Skin of body (tissue), 2 donors: ENCODE measurements around the gene TMTC2. TPM values are rescaled to one million over a fixed set of nuclear protein-coding genes. Genes with fewer than 3 reads are reported as not detected.

ENCODE experiments used
- DNase-seq: peaks from one replicate; lab custom pipeline; 2025; lab: John Stamatoyannopoulos, UW
- total RNA-seq: library from RNA; depleted of rRNA; stranded (reverse); fragments of >200 nt; gene quantifications from one replicate; pipeline ENCODE4 v1.2.3, GENCODE V29; 2014

The TMTC2 gene
- total RNA-seq, 1 donor from 2014 or later, result 37.3 TPM

DNA sequence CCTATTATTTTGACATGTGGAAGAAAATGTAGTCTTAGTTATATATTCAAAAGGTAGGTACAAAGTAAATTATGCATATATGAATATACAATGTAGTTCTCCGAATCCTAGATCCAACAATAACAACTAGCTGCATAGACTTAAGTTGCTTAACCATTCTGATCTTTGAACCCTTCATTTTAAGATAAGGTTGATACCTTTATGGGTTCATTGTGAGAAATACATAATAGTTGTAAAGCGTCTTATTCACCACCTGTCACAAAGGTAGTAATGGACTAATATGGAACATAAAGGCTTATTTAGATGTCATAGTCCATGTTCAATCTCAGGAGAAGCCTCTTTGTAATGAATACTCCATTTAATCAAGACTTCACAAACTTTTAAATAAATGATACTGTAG, 263.6 kb downstream of the TMTC2 start:
- no peak for DNase-seq

DNA sequence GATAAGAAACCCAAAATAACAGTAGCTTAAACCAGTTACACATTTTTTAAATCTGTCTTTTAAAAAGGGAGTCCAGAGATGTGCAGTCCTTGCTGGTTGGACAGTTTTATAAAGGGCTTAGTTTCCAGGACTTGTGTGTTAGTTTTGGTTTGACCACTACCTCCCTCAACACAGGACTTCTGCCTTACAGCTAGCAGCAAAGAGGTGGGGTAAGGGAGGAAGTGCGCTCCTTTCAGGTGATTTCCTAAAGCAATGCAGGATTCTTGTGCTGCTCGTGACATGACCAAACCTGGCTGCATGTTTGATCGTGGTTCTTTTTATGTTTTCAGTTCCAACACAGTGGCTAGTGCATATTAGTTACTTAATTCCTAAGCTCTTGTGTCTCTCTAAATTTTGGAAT, 266.2 kb downstream of the TMTC2 start:
- no peak for DNase-seq

GRCh38 chr12:82953397-82953796, 266.7 kb downstream of the TMTC2 start:
- no peak for DNase-seq

DNA sequence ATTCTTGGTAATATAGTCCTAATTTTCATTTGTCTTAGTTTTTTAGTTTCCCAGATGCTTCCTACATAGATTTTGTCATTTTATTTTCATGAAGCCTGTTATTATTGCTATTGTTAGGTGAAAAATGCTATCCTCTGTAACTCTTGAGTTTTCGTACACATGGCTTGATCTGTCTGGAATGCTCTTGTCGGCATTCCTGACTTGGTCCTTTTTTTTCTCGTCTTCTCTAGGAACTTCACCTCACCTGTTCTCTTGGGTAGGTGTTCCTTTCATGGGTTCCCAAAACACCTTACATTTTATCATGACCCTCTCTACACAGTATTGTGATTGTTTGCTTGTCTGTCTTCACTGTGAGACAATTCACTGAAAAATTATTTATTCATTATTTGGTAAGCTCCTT, 267.4 kb downstream of the TMTC2 start:
- DNase-seq, result no peak

GRCh38 chr12:82954572-82954971, 267.9 kb downstream of the TMTC2 start:
- no peak for DNase-seq

- no peak for DNase-seq
Measured at GRCh38 chr12:82955043-82955442, 268.3 kb downstream of the TMTC2 start.

GRCh38 chr12:82958966-82959365, 272.3 kb downstream of the TMTC2 start:
- DNase-seq, result no peak

GRCh38 chr12:82959821-82960220, 273.1 kb downstream of the TMTC2 start:
- no peak for DNase-seq

GRCh38 chr12:82961835-82962234, 275.1 kb downstream of the TMTC2 start:
- no peak for DNase-seq

DNA sequence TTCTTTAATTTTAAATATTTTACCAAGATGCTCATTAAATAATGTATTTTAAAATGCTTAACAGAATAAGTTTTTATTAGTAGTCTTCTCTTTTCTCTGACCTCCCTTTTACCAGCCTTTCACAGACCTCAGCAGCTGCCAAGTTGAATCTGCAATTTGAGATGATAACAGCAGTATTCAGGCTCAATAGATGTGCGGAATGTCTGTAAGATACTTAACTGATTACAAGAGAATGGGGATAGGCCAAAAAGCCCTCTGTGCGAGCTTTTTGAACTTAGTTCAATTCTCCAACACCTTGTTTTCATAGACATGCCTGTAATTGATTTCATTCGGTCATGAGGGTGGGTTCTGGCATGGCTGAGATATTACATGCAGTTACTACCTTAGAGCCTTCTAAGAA, 277.2 kb downstream of the TMTC2 start:
- no peak for DNase-seq

- no peak for DNase-seq
Measured at GRCh38 chr12:82964446-82964845, 277.7 kb downstream of the TMTC2 start.

DNA sequence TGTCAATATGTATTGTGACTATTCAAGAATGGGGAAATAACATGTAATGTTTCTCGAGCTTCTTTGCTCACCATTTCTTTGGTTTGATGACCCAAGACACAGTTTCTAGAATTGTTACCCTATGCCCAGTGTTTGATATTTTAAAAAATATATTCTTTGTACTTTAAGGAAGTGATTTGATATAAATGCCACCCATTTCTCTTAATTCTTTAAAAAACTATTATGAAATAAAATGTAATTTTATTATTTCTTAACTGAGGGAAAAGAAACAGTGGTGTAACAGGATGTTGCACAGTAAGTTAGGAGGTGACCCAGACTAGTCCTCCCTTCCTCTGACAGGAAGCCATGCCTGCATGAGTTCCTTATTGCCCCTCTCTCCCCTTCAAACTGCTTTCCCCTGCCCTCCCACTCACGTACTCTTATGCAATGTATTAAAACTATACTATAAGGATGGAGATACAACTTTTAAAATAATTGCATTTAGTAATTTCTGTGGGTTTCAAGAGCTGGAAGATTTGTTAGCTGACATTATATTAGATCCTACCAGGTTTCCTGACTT, 279.4 kb downstream of the TMTC2 start:
- DNase-seq, result no peak

- no peak for DNase-seq
Measured at GRCh38 chr12:82968631-82969367, 282.1 kb downstream of the TMTC2 start.

DNA sequence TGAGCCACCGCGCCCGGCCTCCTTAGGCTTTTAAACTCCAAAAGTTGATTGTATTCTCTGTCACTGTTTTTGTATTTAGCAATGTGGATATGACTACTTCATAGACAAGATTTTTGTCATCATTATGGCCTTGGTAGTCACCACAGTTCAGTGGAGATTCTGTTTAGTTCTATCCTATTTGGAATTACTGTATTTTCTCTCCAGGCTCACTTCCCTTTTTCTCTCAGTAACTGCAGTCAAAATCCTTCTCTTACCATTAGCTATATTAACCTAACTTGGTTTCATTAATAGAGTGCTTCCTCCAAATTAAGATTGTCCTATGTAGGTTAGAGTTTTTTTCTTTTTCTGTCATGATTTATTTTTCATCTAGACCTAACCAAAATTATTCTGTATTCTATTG, 283.9 kb downstream of the TMTC2 start:
- no peak for DNase-seq

DNA sequence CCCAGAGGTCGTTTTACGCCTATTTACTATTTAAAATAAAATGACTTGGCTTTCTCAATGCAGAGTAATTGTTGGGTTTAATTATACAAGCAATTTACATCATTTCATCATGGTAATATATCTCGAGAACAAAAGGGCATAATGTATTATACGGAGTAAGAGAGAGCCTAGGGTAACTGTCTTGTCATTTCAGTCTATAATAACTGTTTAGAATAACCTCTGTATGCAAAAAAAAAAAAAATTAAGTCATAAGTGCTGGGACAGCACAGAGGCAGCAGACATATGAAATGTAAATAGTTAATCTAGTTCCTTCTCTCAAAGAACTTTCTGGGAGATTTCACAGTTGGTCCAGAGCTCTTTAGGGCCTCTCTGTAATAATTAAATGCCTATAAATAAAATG, 284.9 kb downstream of the TMTC2 start:
- no peak for DNase-seq

GRCh38 chr12:82972624-82973023, 285.9 kb downstream of the TMTC2 start:
- no peak for DNase-seq

- no peak for DNase-seq
Measured at GRCh38 chr12:82973592-82973991, 286.9 kb downstream of the TMTC2 start.

DNA sequence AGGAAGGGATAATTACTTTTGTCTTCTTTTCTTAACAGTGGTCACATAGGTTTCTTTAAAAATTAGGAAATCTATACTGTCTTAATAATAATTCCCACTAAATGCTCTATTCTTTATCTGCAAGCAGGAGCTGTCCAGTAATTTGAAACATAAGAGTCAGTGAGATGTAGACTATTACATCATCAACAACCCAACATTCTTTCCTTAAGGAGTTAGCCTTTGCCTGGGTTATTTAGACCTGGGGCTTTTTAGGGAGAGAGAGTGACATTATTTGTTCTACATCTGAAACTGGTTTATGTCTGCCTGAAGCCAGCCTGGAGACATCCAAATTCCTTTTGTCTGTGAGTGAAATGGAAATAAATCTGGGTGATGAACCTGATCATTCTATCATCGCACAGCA, 294.4 kb downstream of the TMTC2 start:
- peak; percentile 18 for DNase-seq

DNA sequence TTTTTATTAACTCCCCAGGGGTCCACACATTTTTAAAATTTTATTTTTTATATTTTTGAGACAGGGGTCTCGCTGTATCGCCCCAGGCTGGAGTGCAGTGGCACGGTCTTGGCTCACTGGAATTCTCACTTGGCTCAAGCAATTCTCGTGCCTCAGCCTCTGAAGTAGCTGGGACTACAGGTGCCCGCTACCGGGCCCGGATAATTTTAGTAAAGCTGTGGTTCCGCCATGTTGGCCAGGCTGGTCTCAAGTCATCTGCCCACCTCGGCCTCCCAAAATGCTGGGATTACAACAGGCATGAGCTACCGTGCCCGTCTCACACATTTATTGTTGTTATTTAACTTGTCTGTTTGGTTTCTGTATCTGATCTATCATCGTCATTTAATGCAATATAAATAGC, 307.4 kb downstream of the TMTC2 start:
- DNase-seq, result no peak

GRCh38 chr12:82996168-82996812, 309.6 kb downstream of the TMTC2 start:
- DNase-seq, result no peak

DNA sequence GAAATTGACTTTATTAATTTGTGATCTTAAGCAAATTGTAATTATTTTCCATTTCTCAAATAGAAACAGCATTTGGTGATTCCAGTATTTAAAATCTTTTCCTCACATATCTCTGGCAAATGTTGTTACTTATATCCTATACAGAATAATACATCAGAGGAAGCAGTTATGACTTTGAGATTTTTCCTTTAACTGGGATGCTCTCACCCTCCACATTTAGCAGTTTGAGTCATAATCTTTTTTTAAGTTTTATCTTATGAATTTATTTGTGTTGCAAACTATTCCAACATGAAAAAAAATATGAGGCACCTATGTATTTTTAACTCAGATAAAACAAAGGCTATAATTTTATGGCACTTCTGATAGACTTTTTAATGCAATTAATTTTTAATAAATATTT, 311.8 kb downstream of the TMTC2 start:
- no peak for DNase-seq

- DNase-seq, result no peak
Measured at GRCh38 chr12:83003026-83003425, 316.3 kb downstream of the TMTC2 start.
